H9 (cell line): ENCODE data around the gene PTMA. TPM values are rescaled to one million over a fixed set of nuclear protein-coding genes. Genes with fewer than 3 reads are reported as not detected.

ENCODE experiments used
- DNase-seq: peaks from one replicate; pipeline ENCODE4 v3.0.0-alpha.2; 2017
- H2AFZ ChIP-seq: one replicate; pipeline ENCODE4 v1.6.1; 2013; ENCODE audit warnings: mild to moderate bottlenecking, low read length, control low read depth, moderate library complexity
- H2AK5ac ChIP-seq: 2 replicates; pipeline ENCODE4 v1.6.1; 2013; ENCODE audit warnings: low read length, control low read depth, mixed read lengths; ENCODE audit not compliant: insufficient read length
- H2BK120ac ChIP-seq: one replicate; pipeline ENCODE4 v1.6.1; 2013; ENCODE audit warnings: low read depth, mild to moderate bottlenecking, low read length, control low read depth, inconsistent platforms; ENCODE audit not compliant: poor library complexity, severe bottlenecking
- H2BK12ac ChIP-seq: 2 replicates; pipeline ENCODE4 v1.6.1; 2013; ENCODE audit warnings: low read length, control low read depth, mixed read lengths, low read depth; ENCODE audit not compliant: insufficient read length
- H2BK15ac ChIP-seq: 2 replicates; pipeline ENCODE4 v1.6.1; 2013; ENCODE audit warnings: low read depth, low read length, control low read depth
- H2BK20ac ChIP-seq: one replicate; pipeline ENCODE4 v1.6.1; 2013; ENCODE audit warnings: low read depth, mild to moderate bottlenecking, low read length, control low read depth, inconsistent platforms; ENCODE audit not compliant: poor library complexity, severe bottlenecking
- H2BK5ac ChIP-seq: 2 replicates; pipeline ENCODE4 v1.6.1; 2013; ENCODE audit warnings: low read length, control low read depth, mixed read lengths; ENCODE audit not compliant: insufficient read length
- H3K14ac ChIP-seq: 2 replicates; pipeline ENCODE4 v1.6.1; 2013; ENCODE audit warnings: low read length, control low read depth; ENCODE audit not compliant: insufficient read depth
- H3K18ac ChIP-seq: 2 replicates; pipeline ENCODE4 v1.6.1; 2013; ENCODE audit warnings: low read depth, mild to moderate bottlenecking, mixed read lengths, low read length, control low read depth; ENCODE audit not compliant: insufficient read length
- H3K23ac ChIP-seq: 2 replicates; pipeline ENCODE4 v1.6.1; 2013; ENCODE audit warnings: low read length, control low read depth, mixed read lengths, low read depth; ENCODE audit not compliant: insufficient read length
- H3K23me2 ChIP-seq: 2 replicates; pipeline ENCODE4 v1.6.1; 2013; ENCODE audit warnings: low read depth, mild to moderate bottlenecking, mixed read lengths, low read length, control low read depth; ENCODE audit not compliant: insufficient read length, poor library complexity, severe bottlenecking
- H3K27ac ChIP-seq: 2 replicates; pipeline ENCODE4 v1.5.1; 2013; ENCODE audit warnings: low read length, control low read depth, mixed read lengths, low read depth; ENCODE audit not compliant: insufficient read length
- H3K27me3 ChIP-seq: 2 replicates; pipeline ENCODE4 v1.6.1; 2013; ENCODE audit warnings: low read length, control low read depth, inconsistent platforms; ENCODE audit not compliant: insufficient read depth
- H3K4ac ChIP-seq: 2 replicates; pipeline ENCODE4 v1.6.1; 2013; ENCODE audit warnings: low read depth, mild to moderate bottlenecking, control low read depth, inconsistent platforms, low read length, moderate library complexity
- H3K4me1 ChIP-seq: 2 replicates; pipeline ENCODE4 v1.6.1; 2013; ENCODE audit warnings: low read length, control low read depth, inconsistent platforms; ENCODE audit not compliant: insufficient read depth
- H3K4me2 ChIP-seq: 2 replicates; pipeline ENCODE4 v1.6.1; 2013; ENCODE audit warnings: low read length, control low read depth, mixed read lengths; ENCODE audit not compliant: insufficient read length, insufficient read depth
- H3K56ac ChIP-seq: 2 replicates; pipeline ENCODE4 v1.6.1; 2013; ENCODE audit warnings: low read depth, mild to moderate bottlenecking, mixed read lengths, low read length, control low read depth; ENCODE audit not compliant: insufficient read length
- H3K79me1 ChIP-seq: 2 replicates; pipeline ENCODE4 v1.6.1; 2013; ENCODE audit warnings: low read depth, mild to moderate bottlenecking, moderate library complexity, low read length, control low read depth, inconsistent platforms; ENCODE audit not compliant: insufficient read depth, poor library complexity, severe bottlenecking
- H3K79me2 ChIP-seq: 2 replicates; pipeline ENCODE4 v1.6.1; 2013; ENCODE audit warnings: low read length, control low read depth, inconsistent platforms; ENCODE audit not compliant: insufficient read depth
- H3K9ac ChIP-seq: 2 replicates; pipeline ENCODE4 v1.6.1; 2013; ENCODE audit warnings: low read length, control low read depth, mixed read lengths; ENCODE audit not compliant: insufficient read length; ENCODE audit errors: extremely low read depth
- H3K9me3 ChIP-seq: one replicate; pipeline ENCODE4 v1.6.1; 2013; ENCODE audit warnings: low read depth, low read length, inconsistent platforms; ENCODE audit not compliant: control insufficient read depth
- H3T11ph ChIP-seq: one replicate; pipeline ENCODE4 v1.6.1; 2013; ENCODE audit warnings: mild to moderate bottlenecking, low read length, control low read depth, inconsistent platforms
- H4K20me1 ChIP-seq: one replicate; pipeline ENCODE4 v1.6.1; 2013; ENCODE audit not compliant: control insufficient read depth, insufficient read length, insufficient read depth
- H4K5ac ChIP-seq: 2 replicates; pipeline ENCODE4 v1.6.1; 2013; ENCODE audit warnings: low read depth, mild to moderate bottlenecking, mixed read lengths, low read length, control low read depth; ENCODE audit not compliant: insufficient read length
- H4K8ac ChIP-seq: replicated peaks from 2 replicates; pipeline ENCODE4 v1.6.1; 2013; ENCODE audit warnings: low read length, control low read depth, mixed read lengths, low read depth; ENCODE audit not compliant: insufficient read length
- H4K91ac ChIP-seq: 2 replicates; pipeline ENCODE4 v1.6.1; 2013; ENCODE audit warnings: low read depth, mild to moderate bottlenecking, moderate library complexity, mixed read lengths, low read length, control low read depth; ENCODE audit not compliant: insufficient read length
- H3K27ac Mint-ChIP-seq, 3 experiments: 2 replicates in 2 of 3; 3 replicates in 1 of 3; pipeline ENCODE4 v1.8.0; 2020 to 2021; ENCODE audit warnings: mixed read lengths in 3 of 3, mild to moderate bottlenecking in 1 of 3, moderate library complexity in 1 of 3
- H3K27me3 Mint-ChIP-seq: 2 replicates; pipeline ENCODE4 v1.8.0; 2021; ENCODE audit warnings: low read depth, mild to moderate bottlenecking, moderate library complexity, mixed read lengths
- H3K36me3 Mint-ChIP-seq, 3 experiments: 2 replicates in 2 of 3; 3 replicates in 1 of 3; pipeline ENCODE4 v1.8.0; 2020 to 2021; ENCODE audit warnings: low read depth in 3 of 3, mixed read lengths in 3 of 3; ENCODE audit not compliant: insufficient read depth in 1 of 3
- H3K4me1 Mint-ChIP-seq, 2 experiments: 2 replicates each; pipeline ENCODE4 v1.8.0; 2020; ENCODE audit warnings: mixed read lengths in 2 of 2
- H3K4me3 Mint-ChIP-seq, 2 experiments: 2 replicates in 1 of 2; 3 replicates in 1 of 2; pipeline ENCODE4 v1.8.0; 2020 to 2021; ENCODE audit warnings: mild to moderate bottlenecking in 2 of 2, mixed read lengths in 2 of 2, moderate library complexity in 1 of 2
- H3K9me3 Mint-ChIP-seq, 2 experiments: 2 replicates in 1 of 2; 3 replicates in 1 of 2; pipeline ENCODE4 v1.8.0; 2020; ENCODE audit warnings: mild to moderate bottlenecking in 2 of 2, mixed read lengths in 2 of 2, moderate library complexity in 1 of 2
- CTCF ChIP-seq: fragments of 200-600 bp; sonication (generic); conservative IDR thresholded peaks from 3 replicates; pipeline ENCODE4 v1.8.0; 2021; ENCODE audit warnings: antibody characterized with exemption, mild to moderate bottlenecking
- WGBS: extraction: QIAGEN DNeasy Blood & Tissue Kit; methylation state at CpG from one replicate; pipeline ENCODE4 v1.1.7; 2013; ENCODE audit warnings: missing lambda C conversion rate, low lambda C conversion rate, mixed read lengths; ENCODE audit not compliant: insufficient read length; ENCODE audit errors: extremely low coverage; 5-methylcytosine and 5-hydroxymethylcytosine counted together
- total RNA-seq: library from RNA; stranded (reverse); gene quantifications from 2 replicates; pipeline ENCODE4 v1.2.1, GENCODE V29; 2021

PTMA gene
- total RNA-seq, 1 experiment from 2014 or later: 1,963 TPM

GRCh38 chr2:231725476-231725875 lies 17.2 kb downstream of the PTMA start:
- Mint-ChIP-seq H3K36me3 (peaks cover 0 to 4% (median 4%) of the 10 kb centered on the region in 3 experiments; a peak in 2 of 7 replicates), H3K4me1 (peaks cover 11 to 20% of the 10 kb centered on the region in 2 experiments)

More at GRCh38 chr2:231725476-231725875, 17.2 kb downstream of the PTMA start:
- Mint-ChIP-seq H3K9me3 (no peaks in the 10 kb centered on the region), H3K4me3 (no peak overlapping the region), H3K27ac (peak overlapping the region in 1 of 3 experiments; percentile 64; a peak in 1 of 7 replicates), H3K27me3 (no peaks in the 10 kb centered on the region; the same call in 1 of the 2 replicates)
- H3K4me2 ChIP-seq: no peak overlapping the region
- H2AK5ac ChIP-seq: no peak overlapping the region
- H2BK5ac ChIP-seq: no peak overlapping the region
- no peak overlapping the region for H3K4ac ChIP-seq
- WGBS: no CpG with 5 or more reads among the region's 10 CpGs
- H4K20me1 ChIP-seq: no peaks in the 10 kb centered on the region
- no peak for DNase-seq
- no peak overlapping the region for H2BK12ac ChIP-seq
- H3K18ac ChIP-seq: no peak overlapping the region
- H3K9me3 ChIP-seq: no peaks in the 10 kb centered on the region
- H3K23me2 ChIP-seq: no peaks in the 10 kb centered on the region
- H4K91ac ChIP-seq: no peak overlapping the region
- no peak overlapping the region for H2BK15ac ChIP-seq
- no peak overlapping the region for H2BK20ac ChIP-seq
- no peaks in the 10 kb centered on the region for H3K4me1 ChIP-seq
- H3K79me1 ChIP-seq: no peaks in the 10 kb centered on the region
- H3T11ph ChIP-seq: no peak overlapping the region
- H3K79me2 ChIP-seq: no peaks in the 10 kb centered on the region
- no peak overlapping the region for H3K27ac ChIP-seq
- H3K23ac ChIP-seq: no peak overlapping the region
- H3K14ac ChIP-seq: no peak overlapping the region
- H3K9ac ChIP-seq: no peak overlapping the region
- no peak overlapping the region for H2AFZ ChIP-seq
- H2BK120ac ChIP-seq: no peak overlapping the region
- H3K56ac ChIP-seq: no peak overlapping the region
- H4K5ac ChIP-seq: no peak overlapping the region
- no peaks in the 10 kb centered on the region for H3K27me3 ChIP-seq
- TF ChIP-seq CTCF: no peak
- no peak overlapping the region for H4K8ac ChIP-seq
